Fibroblast of skin of right biceps (primary cell): ENCODE data around the gene HAVCR1.
A peak's percentile ranks its signal among the peaks of the same experiment; 100 is the strongest.
"Not testable (repeated sequence)": the region's sequence is repeated elsewhere in the genome, so short reads cannot be mapped to it uniquely, and the experiment has no call there.

Experiments
- DNase-seq: peaks from one replicate; pipeline ENCODE4 v3.0.0-alpha.2; 2013

The HAVCR1 gene

GRCh38 chr5:157049605-157050004 is 9.3 kb downstream of the HAVCR1 start:
- DNase-seq, result peak; percentile 17

GRCh38 chr5:157047898-157048297 is 11.0 kb downstream of the HAVCR1 start:
- DNase-seq, result no peak

- not testable (repeated sequence) for DNase-seq
Measured at GRCh38 chr5:157047016-157047415, 11.9 kb downstream of the HAVCR1 start.

- no peak for DNase-seq
Measured at GRCh38 chr5:157046041-157046440, 12.9 kb downstream of the HAVCR1 start.

GRCh38 chr5:157045601-157046000 is 13.3 kb downstream of the HAVCR1 start:
- no peak for DNase-seq

- DNase-seq, result no peak
Measured at GRCh38 chr5:157038568-157039187, 20.2 kb downstream of the HAVCR1 start.

GRCh38 chr5:157034106-157035072 is 24.5 kb downstream of the HAVCR1 start:
- not testable (repeated sequence) for DNase-seq

- DNase-seq, result no peak
Measured at GRCh38 chr5:157033071-157033583, 25.8 kb downstream of the HAVCR1 start.

GRCh38 chr5:157030692-157031091 is 28.2 kb downstream of the HAVCR1 start:
- no peak for DNase-seq

- no peak for DNase-seq
Measured at GRCh38 chr5:157029457-157029856, 29.5 kb downstream of the HAVCR1 start.

- DNase-seq, result not testable (repeated sequence)
Measured at GRCh38 chr5:157027663-157028062, 31.3 kb downstream of the HAVCR1 start.

- no peak for DNase-seq
Measured at GRCh38 chr5:157026789-157027424, 32.0 kb downstream of the HAVCR1 start.

- no peak for DNase-seq
Measured at GRCh38 chr5:157025093-157025698, 33.7 kb downstream of the HAVCR1 start.

- no peak for DNase-seq
Measured at GRCh38 chr5:157024208-157024959, 34.5 kb downstream of the HAVCR1 start.

- no peak for DNase-seq
Measured at GRCh38 chr5:157022024-157022423, 36.9 kb downstream of the HAVCR1 start.

- DNase-seq, result no peak
Measured at GRCh38 chr5:157020511-157021222, 38.2 kb downstream of the HAVCR1 start.

GRCh38 chr5:157020002-157020401 is 38.9 kb downstream of the HAVCR1 start:
- no peak for DNase-seq

GRCh38 chr5:157014143-157014542 is 44.8 kb downstream of the HAVCR1 start:
- not testable (repeated sequence) for DNase-seq

- DNase-seq, result no peak
Measured at GRCh38 chr5:157006262-157006661, 52.7 kb downstream of the HAVCR1 start.

GRCh38 chr5:157004893-157005551 is 53.9 kb downstream of the HAVCR1 start:
- DNase-seq, result peak; percentile 49

GRCh38 chr5:156991714-156992113 is 67.2 kb downstream of the HAVCR1 start:
- no peak for DNase-seq
